ENCODE results near the gene PLD5. TPM values are rescaled to one million over a fixed set of nuclear protein-coding genes. Genes with fewer than 3 reads are reported as not detected.

Gene PLD5
- total RNA-seq, 2 donors from 2014 or later, result 0.05 to 1.0 TPM

- Histone ChIP-seq H3K4me1 (replicated peaks) (no peaks in the 10 kb centered on the region), H3K27ac (no peak overlapping the region), H3K27me3 (replicated peaks; ENCODE audit: insufficient read depth) (no peaks in the 10 kb centered on the region), H3K9me3 (no peaks in the 10 kb centered on the region), H3K4me3 (no peak overlapping the region), H3K36me3 (no peaks in the 10 kb centered on the region)
- intact Hi-C loops (cut with DNase I), result no loop called here
- no peak for DNase-seq (ENCODE audit: low spot score)
- WGBS, result 81% methylated on average over 7 of the region's 7 CpGs
- TF ChIP-seq POLR2AphosphoS5 (IDR thresholded peaks at IDR 0.05), result no peak
- TF ChIP-seq, protein P1, sequence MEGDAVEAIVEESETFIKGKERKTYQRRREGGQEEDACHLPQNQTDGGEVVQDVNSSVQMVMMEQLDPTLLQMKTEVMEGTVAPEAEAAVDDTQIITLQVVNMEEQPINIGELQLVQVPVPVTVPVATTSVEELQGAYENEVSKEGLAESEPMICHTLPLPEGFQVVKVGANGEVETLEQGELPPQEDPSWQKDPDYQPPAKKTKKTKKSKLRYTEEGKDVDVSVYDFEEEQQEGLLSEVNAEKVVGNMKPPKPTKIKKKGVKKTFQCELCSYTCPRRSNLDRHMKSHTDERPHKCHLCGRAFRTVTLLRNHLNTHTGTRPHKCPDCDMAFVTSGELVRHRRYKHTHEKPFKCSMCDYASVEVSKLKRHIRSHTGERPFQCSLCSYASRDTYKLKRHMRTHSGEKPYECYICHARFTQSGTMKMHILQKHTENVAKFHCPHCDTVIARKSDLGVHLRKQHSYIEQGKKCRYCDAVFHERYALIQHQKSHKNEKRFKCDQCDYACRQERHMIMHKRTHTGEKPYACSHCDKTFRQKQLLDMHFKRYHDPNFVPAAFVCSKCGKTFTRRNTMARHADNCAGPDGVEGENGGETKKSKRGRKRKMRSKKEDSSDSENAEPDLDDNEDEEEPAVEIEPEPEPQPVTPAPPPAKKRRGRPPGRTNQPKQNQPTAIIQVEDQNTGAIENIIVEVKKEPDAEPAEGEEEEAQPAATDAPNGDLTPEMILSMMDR (IDR thresholded peaks at IDR 0.05), result no peak
- no peak for TF ChIP-seq POLR2A (IDR thresholded peaks at IDR 0.05)
Observed at GRCh38 chr1:242447689-242448088, 76.8 kb downstream of the PLD5 start.

GRCh38 chr1:242440757-242441156 is 83.7 kb downstream of the PLD5 start:
- H3K27me3 ChIP-seq (replicated peaks; ENCODE audit: insufficient read depth), result no peaks in the 10 kb centered on the region
- H3K4me3 ChIP-seq, result no peak overlapping the region
- H3K27ac ChIP-seq, result no peak overlapping the region
- intact Hi-C loops (cut with DNase I), result no loop called here
- DNase-seq (ENCODE audit: low spot score), result no peak
- no peaks in the 10 kb centered on the region for H3K4me1 ChIP-seq (replicated peaks)
- no peaks in the 10 kb centered on the region for H3K36me3 ChIP-seq
- H3K9me3 ChIP-seq, result no peaks in the 10 kb centered on the region
- WGBS, result 100% methylated on average over 1 of the region's 1 CpG
- TF ChIP-seq, protein P1 (IDR thresholded peaks at IDR 0.05), result no peak
- TF ChIP-seq POLR2AphosphoS5 (IDR thresholded peaks at IDR 0.05), result no peak
- no peak for TF ChIP-seq POLR2A (IDR thresholded peaks at IDR 0.05)

DNA sequence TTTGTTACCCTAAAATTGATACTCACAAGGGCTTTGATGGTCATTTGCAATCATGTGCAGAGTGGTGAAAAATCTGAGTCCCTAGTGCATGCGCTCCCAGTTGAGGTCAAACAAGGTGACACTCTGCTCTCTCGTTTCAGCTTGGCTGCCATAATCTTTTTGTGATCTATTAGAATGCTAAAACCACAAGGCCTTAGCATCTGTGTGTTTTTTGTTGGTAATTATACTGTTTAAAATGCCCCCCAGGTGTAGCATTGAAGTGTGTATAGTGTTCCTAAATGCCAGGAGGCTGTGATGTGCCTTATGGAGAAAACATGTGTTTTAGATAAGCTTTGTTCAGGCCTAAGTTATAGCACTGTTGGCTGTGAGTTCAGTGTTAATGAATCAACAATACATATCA is 89.3 kb downstream of the PLD5 start:
- no peaks in the 10 kb centered on the region for H3K4me1 ChIP-seq (replicated peaks)
- TF ChIP-seq POLR2AphosphoS5 (IDR thresholded peaks at IDR 0.05), result no peak
- TF ChIP-seq, protein P1 (IDR thresholded peaks at IDR 0.05), result no peak
- TF ChIP-seq POLR2A (IDR thresholded peaks at IDR 0.05), result no peak
- H3K36me3 ChIP-seq, result no peaks in the 10 kb centered on the region
- 62% methylated on average over 2 of the region's 2 CpGs for WGBS
- H3K27ac ChIP-seq, result no peak overlapping the region
- DNase-seq (ENCODE audit: low spot score), result no peak
- H3K9me3 ChIP-seq, result no peaks in the 10 kb centered on the region
- intact Hi-C loops (cut with DNase I), result no loop called here
- no peaks in the 10 kb centered on the region for H3K27me3 ChIP-seq (replicated peaks; ENCODE audit: insufficient read depth)
- H3K4me3 ChIP-seq, result no peak overlapping the region

DNA sequence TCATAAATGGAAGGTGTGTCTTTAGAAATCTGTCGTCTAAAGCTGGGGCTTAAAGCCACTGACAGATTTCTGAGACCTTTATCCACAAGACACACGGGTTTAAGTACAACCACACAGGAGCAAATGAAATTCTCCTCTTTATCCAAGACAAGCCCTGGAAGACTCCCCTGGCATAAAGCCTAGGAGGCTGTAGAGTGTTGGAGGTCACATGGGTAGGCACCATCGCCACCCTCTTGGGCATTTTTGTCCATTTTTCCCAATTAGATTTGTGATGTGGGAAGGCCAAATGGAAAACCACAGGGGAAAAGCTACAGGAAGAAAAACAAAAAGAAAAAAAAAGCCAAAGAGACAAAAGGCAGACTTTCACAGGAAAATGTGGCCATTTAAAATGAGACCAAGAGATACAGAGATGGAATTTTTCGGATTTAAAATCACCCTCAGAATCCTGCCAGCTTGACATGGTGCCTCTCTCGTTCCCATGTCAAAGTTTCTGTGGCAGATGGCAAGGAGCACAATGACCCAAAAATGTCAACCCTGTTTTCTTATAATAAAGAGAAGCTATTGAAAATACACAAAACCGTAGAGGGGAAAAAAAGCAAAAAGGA is 91.9 kb downstream of the PLD5 start:
- H3K27ac ChIP-seq, result no peak overlapping the region
- intact Hi-C loops (cut with DNase I), result no loop called here
- H3K9me3 ChIP-seq, result no peaks in the 10 kb centered on the region
- no peaks in the 10 kb centered on the region for H3K36me3 ChIP-seq
- no peaks in the 10 kb centered on the region for H3K27me3 ChIP-seq (replicated peaks; ENCODE audit: insufficient read depth)
- TF ChIP-seq POLR2A (IDR thresholded peaks at IDR 0.05) (no peak), POLR2AphosphoS5 (IDR thresholded peaks at IDR 0.05) (no peak)
- TF ChIP-seq, protein P1 (IDR thresholded peaks at IDR 0.05), result no peak
- WGBS, result 70% methylated on average over 6 of the region's 6 CpGs
- no peaks in the 10 kb centered on the region for H3K4me1 ChIP-seq (replicated peaks)
- no peak for DNase-seq (ENCODE audit: low spot score)
- H3K4me3 ChIP-seq, result no peak overlapping the region

- Histone ChIP-seq H3K9me3 (no peaks in the 10 kb centered on the region), H3K4me1 (replicated peaks) (no peaks in the 10 kb centered on the region), H3K4me3 (no peak overlapping the region), H3K27me3 (replicated peaks; ENCODE audit: insufficient read depth) (no peaks in the 10 kb centered on the region), H3K36me3 (no peaks in the 10 kb centered on the region), H3K27ac (no peak overlapping the region)
- WGBS, result 78% methylated on average over 3 of the region's 3 CpGs
- DNase-seq (ENCODE audit: low spot score), result no peak
- intact Hi-C loops (cut with DNase I), result no loop called here
- TF ChIP-seq POLR2A (IDR thresholded peaks at IDR 0.05) (no peak), POLR2AphosphoS5 (IDR thresholded peaks at IDR 0.05) (no peak)
- TF ChIP-seq, protein P1 (IDR thresholded peaks at IDR 0.05), result no peak
Observed at GRCh38 chr1:242431786-242432185, 92.7 kb downstream of the PLD5 start.
